HG02678 (cell line): Measurements from ENCODE around the gene NME3.
"Not testable (repeated sequence)": the region's sequence is repeated elsewhere in the genome, so short reads cannot be mapped to it uniquely, and the experiment has no call there.

Source experiments
- ATAC-seq: cut with Tn5 transposase; IDR thresholded peaks from one replicate; pipeline ENCODE4 v1.9.1; 2021; ENCODE audit warnings: mild to moderate bottlenecking, moderate library complexity; ENCODE audit not compliant: unreplicated experiment

Gene NME3

GRCh38 chr16:1771188-1771863 is at the start of gene NME3:
Gene NME3 (minus strand): TSS chr16:1771543. CDS start chr16:1771534, 9 bp downstream.
- ATAC-seq: no peak

- ATAC-seq: no peak
Observed at GRCh38 chr16:1820946-1821290, 49.6 kb upstream of the NME3 start.

- ATAC-seq: no peak
Observed at GRCh38 chr16:1820096-1820945, 49.0 kb upstream of the NME3 start.

GRCh38 chr16:1819611-1820010 is 48.3 kb upstream of the NME3 start:
- ATAC-seq: no peak

- ATAC-seq: no peak
Observed at GRCh38 chr16:1818873-1819525, 47.7 kb upstream of the NME3 start.

DNA sequence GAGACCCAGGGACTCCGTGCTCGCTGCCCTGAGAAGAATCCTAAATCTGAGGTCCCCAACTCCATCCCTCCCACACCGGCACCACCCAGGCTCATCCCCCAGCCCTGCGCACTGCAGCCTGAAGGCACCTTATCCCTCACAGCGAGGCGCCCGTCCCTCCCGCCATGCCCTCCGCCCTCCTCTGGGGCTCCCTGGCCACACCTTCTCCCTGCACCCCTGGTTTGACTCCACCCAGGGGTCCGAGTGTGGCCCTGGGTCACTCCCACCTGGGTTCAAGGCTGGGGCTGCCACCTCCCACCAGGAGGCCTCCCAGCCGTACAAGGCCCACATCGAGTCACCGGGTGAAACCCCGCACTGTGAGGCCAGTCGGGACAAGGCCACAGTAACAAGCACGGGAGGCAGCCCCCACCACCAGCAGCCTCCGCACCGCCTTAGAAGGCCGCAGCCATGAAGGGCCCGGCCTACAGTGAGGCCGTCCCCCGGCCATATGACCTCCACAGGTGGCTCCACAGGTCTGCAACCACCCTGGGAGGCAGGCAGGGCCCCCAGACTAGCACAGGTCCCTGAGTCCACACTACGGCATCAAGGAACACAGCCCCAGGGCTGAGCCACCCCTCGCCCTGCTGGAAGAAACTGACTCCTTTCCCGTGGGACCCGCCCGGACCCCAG is 47.0 kb upstream of the NME3 start:
- ATAC-seq: no peak

DNA sequence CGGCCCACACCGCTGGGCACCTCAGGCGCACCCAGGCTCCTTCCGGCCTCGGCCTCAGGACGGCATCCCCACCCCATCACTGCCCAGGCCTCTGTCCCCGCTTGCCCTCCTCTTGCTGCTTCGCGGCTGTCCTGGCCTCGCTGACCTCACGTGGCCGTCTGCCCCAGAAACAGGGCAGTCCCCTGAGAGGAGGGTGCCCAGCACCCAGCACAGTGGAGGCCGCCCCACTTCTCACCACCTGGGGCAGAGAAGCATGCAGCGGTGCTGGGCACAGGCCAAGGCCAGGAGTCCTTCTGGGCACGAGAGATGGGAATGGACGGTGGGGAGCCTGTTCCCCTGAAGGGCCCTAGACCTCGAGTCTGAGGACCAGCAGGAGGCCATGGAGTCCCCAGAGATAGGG is 46.4 kb upstream of the NME3 start:
- ATAC-seq: no peak

- no peak for ATAC-seq
Observed at GRCh38 chr16:1817276-1817589, 45.9 kb upstream of the NME3 start.

DNA sequence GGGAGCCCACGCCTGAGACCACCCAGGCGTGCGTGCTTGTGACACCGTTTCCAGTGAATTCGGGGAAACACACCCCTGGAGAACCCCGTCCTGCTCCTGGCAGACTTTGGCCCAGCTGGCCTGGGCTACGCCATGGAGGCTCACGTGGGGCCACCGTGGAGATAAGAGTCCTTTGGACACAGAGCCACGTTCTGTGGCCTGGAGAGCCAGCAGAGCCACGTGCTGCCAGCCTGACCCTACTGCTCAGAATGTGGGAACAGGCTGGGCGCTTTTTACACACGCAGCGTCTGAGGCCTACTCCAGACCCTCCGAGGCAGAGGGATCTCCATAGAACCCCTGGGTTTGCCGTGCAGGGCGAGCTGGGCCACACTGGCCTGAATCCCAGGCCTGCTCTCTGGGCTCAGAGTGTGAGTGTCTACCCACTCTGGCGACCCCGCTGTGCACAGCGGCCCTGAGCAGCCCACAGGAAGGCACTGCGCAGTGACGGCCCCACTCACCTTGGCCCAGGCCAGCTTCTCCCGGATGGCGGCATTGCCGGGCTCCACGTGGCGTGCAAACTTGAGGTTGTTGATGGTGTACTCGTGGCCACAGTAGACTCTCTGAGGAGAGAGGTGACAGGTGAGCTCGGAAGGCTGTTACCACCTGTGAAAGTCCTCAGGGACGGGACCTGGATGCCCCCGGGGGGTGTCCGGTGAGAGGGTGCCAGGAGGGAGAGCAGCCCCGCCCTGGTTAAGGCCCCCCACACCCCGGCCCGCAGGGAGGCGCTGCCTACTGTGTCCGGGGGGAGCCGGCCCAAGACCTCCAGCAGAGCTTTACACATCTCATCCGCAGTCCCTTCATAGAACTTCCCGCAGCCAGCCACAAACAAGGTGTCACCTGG is 45.3 kb upstream of the NME3 start:
- ATAC-seq: no peak

GRCh38 chr16:1815461-1815860 is 44.1 kb upstream of the NME3 start:
- ATAC-seq: no peak

DNA sequence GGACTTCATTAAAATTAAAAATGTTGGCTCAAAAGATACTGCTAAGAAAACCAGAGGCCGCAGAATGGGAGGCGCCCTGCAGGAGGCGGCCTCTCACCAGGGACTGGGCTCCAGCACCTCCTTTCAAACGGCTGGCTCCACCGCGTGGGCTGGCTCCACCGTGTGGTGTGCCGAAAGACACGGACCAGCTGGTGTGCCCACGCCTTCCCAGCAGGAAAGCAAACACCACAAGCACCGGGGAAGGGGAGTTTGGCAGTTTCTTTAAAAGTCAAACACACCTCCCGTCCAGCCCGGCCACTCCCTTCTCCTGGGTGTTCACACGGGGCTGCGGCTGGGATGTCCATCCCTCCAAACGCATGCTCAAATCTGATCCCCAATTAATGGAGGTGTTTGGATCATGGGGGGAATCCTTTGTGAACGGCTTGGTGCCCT is 41.4 kb upstream of the NME3 start:
- no peak for ATAC-seq

- ATAC-seq: no peak
Observed at GRCh38 chr16:1810536-1810935, 39.2 kb upstream of the NME3 start.

DNA sequence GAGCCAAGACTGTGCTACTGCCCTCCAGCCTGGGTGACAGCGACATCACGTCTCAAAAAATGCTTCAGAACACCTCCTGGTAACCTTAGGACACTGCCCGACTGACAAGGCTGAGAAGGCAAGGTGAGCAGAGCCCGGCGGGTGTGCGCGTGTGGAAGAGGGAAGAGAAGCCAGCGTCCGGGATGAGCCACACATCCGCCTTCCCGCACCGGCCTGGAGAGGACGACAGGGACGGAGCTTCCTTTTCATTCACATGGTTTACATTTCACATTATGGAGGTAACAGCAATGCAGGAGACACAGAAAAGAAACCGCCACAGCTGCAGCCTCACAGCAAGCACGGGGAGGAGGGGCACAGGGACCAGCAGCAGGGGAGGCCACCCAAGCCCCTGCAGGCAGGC is 38.8 kb upstream of the NME3 start:
- no peak for ATAC-seq

- no peak for ATAC-seq
Observed at GRCh38 chr16:1809281-1809801, 38.0 kb upstream of the NME3 start.

- ATAC-seq: no peak
Observed at GRCh38 chr16:1808691-1809090, 37.3 kb upstream of the NME3 start.

DNA sequence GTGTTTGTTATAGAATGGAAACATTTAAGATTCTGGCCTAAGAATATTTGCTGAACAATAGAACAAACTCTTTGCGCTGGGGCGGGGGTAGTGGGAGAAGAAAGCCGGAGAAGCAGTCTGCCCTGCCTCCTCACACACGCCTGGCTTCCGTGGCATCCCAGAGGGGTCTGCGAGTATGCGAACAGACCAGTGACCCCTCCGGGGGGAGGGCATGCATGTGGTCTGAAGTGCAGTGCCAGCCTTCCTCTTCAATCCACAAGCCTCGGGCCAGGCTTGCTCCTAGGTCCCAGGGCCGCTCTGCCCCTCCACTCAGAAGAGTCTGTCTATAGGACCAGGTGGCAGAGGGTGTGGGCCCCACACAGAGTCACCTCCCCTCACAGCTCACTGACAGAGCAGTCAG is 36.3 kb upstream of the NME3 start:
- no peak for ATAC-seq

- no peak for ATAC-seq
Observed at GRCh38 chr16:1800701-1801100, 29.4 kb upstream of the NME3 start.

GRCh38 chr16:1799263-1799662 is 27.9 kb upstream of the NME3 start:
- not testable (repeated sequence) for ATAC-seq

GRCh38 chr16:1794908-1795666 is 23.7 kb upstream of the NME3 start:
- no peak for ATAC-seq
